Right atrium auricular region (tissue), 2 donors: ENCODE measurements around the gene CTU2. TPM values are rescaled to one million over a fixed set of nuclear protein-coding genes. Genes with fewer than 3 reads are reported as not detected.
A peak's percentile ranks its signal among the peaks of the same experiment; 100 is the strongest.

Source experiments
- DNase-seq: peaks from one replicate; pipeline ENCODE4 v3.0.0-alpha.2; 2019; ENCODE audit warnings: low spot score
- H3K27ac ChIP-seq, 2 donors: fragments of 200-600 bp; sonication (generic); 1 replicate in 1 of 2; 2 replicates in 1 of 2; pipeline ENCODE4 v1.5.1; 2016 to 2019
- H3K27me3 ChIP-seq, 2 donors: fragments of 200-600 bp; sonication (generic); one replicate each; pipeline versions ENCODE4 v1.5.1 to v1.6.0; 2017 to 2019
- H3K36me3 ChIP-seq: fragments of 200-600 bp; sonication (generic); one replicate; pipeline ENCODE4 v1.5.1; 2016
- H3K4me1 ChIP-seq, 2 donors: fragments of 200-600 bp; sonication (generic); one replicate each; pipeline versions ENCODE4 v1.5.1 to v1.6.0; 2017 to 2019
- H3K4me3 ChIP-seq, 2 donors: fragments of 200-600 bp; sonication (generic); 1 replicate in 1 of 2; 2 replicates in 1 of 2; pipeline ENCODE4 v1.5.1; 2017 to 2019; ENCODE audit warnings: mild to moderate bottlenecking in 1 of 2, moderate library complexity in 1 of 2
- H3K9me3 ChIP-seq, 2 donors: fragments of 200-600 bp; sonication (generic); one replicate each; pipeline ENCODE4 v1.5.1; 2019
- CTCF ChIP-seq, 2 donors: fragments of 200-600 bp; sonication (generic); IDR thresholded peaks; one replicate each; pipeline ENCODE4 v1.5.1; 2019; ENCODE audit warnings: antibody characterized with exemption in 2 of 2
- total RNA-seq, 2 donors: library from RNA; depleted of rRNA; stranded (reverse); fragments of >200 nt; gene quantifications; one replicate each; pipeline ENCODE4 v1.1.0, GENCODE V29; 2016

CTU2 gene
- total RNA-seq, 2 donors from 2014 or later = 7.1 to 8.2 TPM

- Histone ChIP-seq H3K4me3 (no peak overlapping the region), H3K27ac (no peak overlapping the region), H3K36me3 (no peaks in the 10 kb centered on the region), H3K9me3 (no peaks in the 10 kb centered on the region), H3K27me3 (peaks cover 0 to 4% of the 10 kb centered on the region in 2 donors), H3K4me1 (peaks cover 0 to 40% of the 10 kb centered on the region in 2 donors)
- TF ChIP-seq CTCF (IDR thresholded peaks at IDR 0.05) = no peak
- no peak for DNase-seq
Observed at GRCh38 chr16:88684569-88685155, 21.6 kb upstream of the CTU2 start.

- no peak for DNase-seq
- H3K4me3 ChIP-seq = peak overlapping the region; percentile 52 to 64
- peaks cover 0 to 40% of the 10 kb centered on the region in 2 donors for H3K4me1 ChIP-seq
- TF ChIP-seq CTCF (IDR thresholded peaks at IDR 0.05) = peak in 1 of 2 donors; percentile 57
- no peaks in the 10 kb centered on the region for H3K9me3 ChIP-seq
- peak overlapping the region; percentile 15 to 70 for H3K27ac ChIP-seq
- H3K27me3 ChIP-seq = peaks cover 0 to 4% of the 10 kb centered on the region in 2 donors
- no peaks in the 10 kb centered on the region for H3K36me3 ChIP-seq
Observed at GRCh38 chr16:88685156-88686061, 20.9 kb upstream of the CTU2 start.

- TF ChIP-seq CTCF (IDR thresholded peaks at IDR 0.05) = no peak
- Histone ChIP-seq H3K27me3 (peaks cover 0 to 3% of the 10 kb centered on the region in 2 donors), H3K9me3 (no peaks in the 10 kb centered on the region), H3K4me1 (peaks cover 0 to 40% of the 10 kb centered on the region in 2 donors), H3K36me3 (no peaks in the 10 kb centered on the region), H3K4me3 (peak overlapping the region; percentile 52 to 64), H3K27ac (peak overlapping the region; percentile 15 to 70)
- DNase-seq = no peak
Observed at GRCh38 chr16:88686062-88686438, 20.3 kb upstream of the CTU2 start.

GRCh38 chr16:88686439-88687253 is 19.7 kb upstream of the CTU2 start, which contains the start of gene SNAI3:
SNAI3 (minus strand) TSS chr16:88686507; CDS start chr16:88686406, 101 bp downstream.
- DNase-seq = peak; percentile 73
- H3K4me1 ChIP-seq = peaks cover 0 to 40% of the 10 kb centered on the region in 2 donors
- H3K27me3 ChIP-seq = no peaks in the 10 kb centered on the region
- H3K27ac ChIP-seq = peak within 1 kb of the TSS; percentile 15 to 70
- H3K9me3 ChIP-seq = no peaks in the 10 kb centered on the region
- H3K4me3 ChIP-seq = peak within 1 kb of the TSS; percentile 52 to 64
- no peak for TF ChIP-seq CTCF (IDR thresholded peaks at IDR 0.05)
- H3K36me3 ChIP-seq = no peaks in the 10 kb centered on the region

- Histone ChIP-seq H3K9me3 (no peaks in the 10 kb centered on the region), H3K4me3 (no peak overlapping the region), H3K4me1 (peaks cover 0 to 40% of the 10 kb centered on the region in 2 donors), H3K27me3 (no peaks in the 10 kb centered on the region), H3K36me3 (no peaks in the 10 kb centered on the region), H3K27ac (no peak overlapping the region)
- no peak for TF ChIP-seq CTCF (IDR thresholded peaks at IDR 0.05)
- no peak for DNase-seq
Observed at GRCh38 chr16:88687254-88687576, 19.1 kb upstream of the CTU2 start.
